HG03354 (cell line): ENCODE data around the gene HSF2BP.
"Not testable (repeated sequence)": the region's sequence is repeated elsewhere in the genome, so short reads cannot be mapped to it uniquely, and the experiment has no call there.

ENCODE experiments used
- ATAC-seq: cut with Tn5 transposase; IDR thresholded peaks from one replicate; pipeline ENCODE4 v1.9.1; 2021; ENCODE audit warnings: mild to moderate bottlenecking; ENCODE audit not compliant: unreplicated experiment, poor library complexity, severe bottlenecking

The HSF2BP gene

GRCh38 chr21:43574741-43575472 lies 84.4 kb downstream of the HSF2BP start:
- no peak for ATAC-seq

DNA sequence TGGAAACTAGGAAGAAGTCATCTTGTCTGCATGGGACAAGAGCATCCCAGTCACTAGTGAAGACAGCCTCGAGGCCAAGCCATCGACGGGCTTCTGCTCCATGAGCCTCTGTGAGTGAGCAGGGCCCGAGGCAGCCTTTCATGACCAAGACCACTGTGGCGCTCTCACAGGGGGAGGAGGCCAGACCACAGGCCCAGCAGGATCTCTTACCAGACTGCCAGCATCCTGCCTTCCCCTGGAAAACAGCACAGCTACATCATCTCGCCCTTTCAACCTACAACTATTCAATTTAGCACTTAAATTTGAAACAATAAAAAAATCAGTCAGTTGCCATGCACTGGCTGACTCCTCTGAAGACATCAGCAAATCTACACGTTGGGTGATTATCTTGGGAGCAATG lies 85.4 kb downstream of the HSF2BP start:
- ATAC-seq = no peak

- ATAC-seq = no peak
These were observed 86.8 kb downstream of the HSF2BP start for GRCh38 chr21:43572446-43572845.

GRCh38 chr21:43571976-43572375 lies 87.3 kb downstream of the HSF2BP start:
- ATAC-seq = no peak

DNA sequence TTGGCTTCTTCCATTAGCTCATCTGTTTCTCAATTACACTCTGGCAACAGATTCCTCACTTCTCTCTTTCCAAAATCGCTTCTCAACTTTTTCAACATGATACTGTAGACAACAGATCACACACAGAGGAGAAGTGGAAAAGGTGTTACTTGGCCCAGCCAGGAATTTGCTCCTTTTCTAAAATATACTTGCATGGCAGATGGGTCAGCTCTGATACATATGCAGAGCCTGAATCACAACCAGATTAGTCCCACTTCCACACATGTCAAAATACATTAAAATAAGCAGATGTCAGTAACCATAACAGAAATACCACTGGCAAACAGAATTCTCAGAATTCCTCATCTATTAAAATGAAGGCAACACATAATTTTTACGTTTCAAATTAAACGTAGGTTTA lies 89.1 kb downstream of the HSF2BP start:
- ATAC-seq = not testable (repeated sequence)

DNA sequence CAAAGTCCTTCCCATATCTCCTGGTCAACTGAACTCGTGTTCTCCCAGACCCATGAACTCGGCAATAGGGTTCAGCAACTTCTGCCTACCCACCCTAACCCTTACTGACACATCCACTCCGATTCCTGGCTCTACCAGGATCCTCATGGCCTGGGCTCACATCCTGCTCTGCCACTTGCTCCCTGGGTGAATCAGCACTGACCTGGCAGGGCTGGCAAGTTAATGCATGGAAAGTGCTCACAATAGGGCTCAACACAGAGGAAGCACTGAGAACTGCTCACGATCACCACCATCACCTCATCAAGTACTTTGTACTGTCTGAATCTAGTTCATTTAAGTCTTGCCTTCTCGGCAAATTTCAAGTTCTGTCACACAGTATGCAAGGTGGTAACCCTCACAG lies 96.8 kb downstream of the HSF2BP start:
- not testable (repeated sequence) for ATAC-seq

DNA sequence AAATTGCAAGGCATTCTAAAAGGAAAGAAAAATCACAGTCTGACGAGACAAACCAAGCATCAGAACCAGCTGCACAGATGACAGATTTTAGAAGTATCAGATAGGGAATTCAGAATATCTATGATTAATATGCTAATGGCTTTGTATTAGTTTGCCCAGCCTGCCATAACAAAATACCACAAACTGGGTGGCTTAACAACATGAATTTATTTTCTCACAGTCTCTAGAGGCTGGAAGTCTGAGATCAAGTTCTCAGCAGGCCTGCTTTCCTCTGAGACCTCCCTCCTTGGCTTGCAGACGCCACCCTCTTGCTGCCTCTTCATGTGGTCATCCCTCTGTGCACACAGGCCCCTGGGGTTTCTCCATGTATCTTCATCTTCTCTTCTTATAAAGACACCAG lies 118.7 kb downstream of the HSF2BP start:
- ATAC-seq = not testable (repeated sequence)

DNA sequence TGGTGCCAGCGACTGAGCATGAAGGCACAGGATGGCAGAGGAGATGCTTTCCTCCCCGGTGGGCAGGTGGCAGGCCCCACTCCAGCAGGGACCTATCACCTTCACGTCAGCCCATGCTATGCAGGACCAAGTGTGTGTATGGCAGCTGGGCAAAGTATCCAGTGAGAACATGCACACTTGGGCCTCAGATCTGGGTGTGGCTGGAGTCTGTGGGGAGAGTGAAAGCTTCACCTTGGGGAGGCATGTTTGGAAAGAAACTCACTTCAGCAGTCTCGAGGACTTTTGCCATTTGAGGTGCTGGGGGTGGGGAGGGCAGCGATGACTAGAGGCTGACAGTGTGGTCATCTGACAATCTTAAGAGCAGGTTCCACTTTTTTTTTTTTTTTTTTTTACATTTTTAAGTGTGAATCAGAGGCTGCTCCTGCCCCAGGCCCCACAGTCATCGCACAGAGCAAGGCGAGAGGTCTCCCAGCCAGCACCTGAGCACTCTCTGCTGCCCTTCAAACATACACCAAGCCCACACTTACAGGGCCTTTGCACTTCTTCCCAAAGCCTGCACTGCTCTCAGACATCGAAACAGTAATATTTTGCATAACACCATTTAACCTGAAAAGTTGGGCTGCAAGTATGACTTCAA lies 136.7 kb downstream of the HSF2BP start:
- ATAC-seq = not testable (repeated sequence)

GRCh38 chr21:43517701-43518100 lies 141.6 kb downstream of the HSF2BP start:
- ATAC-seq = not testable (repeated sequence)

- ATAC-seq = not testable (repeated sequence)
These were observed 142.2 kb downstream of the HSF2BP start for GRCh38 chr21:43516860-43517627.

GRCh38 chr21:43516295-43516847 lies 142.9 kb downstream of the HSF2BP start:
- ATAC-seq = not testable (repeated sequence)

- ATAC-seq = not testable (repeated sequence)
These were observed 144.5 kb downstream of the HSF2BP start for GRCh38 chr21:43514834-43515233.

- not testable (repeated sequence) for ATAC-seq
These were observed 146.3 kb downstream of the HSF2BP start for GRCh38 chr21:43513023-43513422.

DNA sequence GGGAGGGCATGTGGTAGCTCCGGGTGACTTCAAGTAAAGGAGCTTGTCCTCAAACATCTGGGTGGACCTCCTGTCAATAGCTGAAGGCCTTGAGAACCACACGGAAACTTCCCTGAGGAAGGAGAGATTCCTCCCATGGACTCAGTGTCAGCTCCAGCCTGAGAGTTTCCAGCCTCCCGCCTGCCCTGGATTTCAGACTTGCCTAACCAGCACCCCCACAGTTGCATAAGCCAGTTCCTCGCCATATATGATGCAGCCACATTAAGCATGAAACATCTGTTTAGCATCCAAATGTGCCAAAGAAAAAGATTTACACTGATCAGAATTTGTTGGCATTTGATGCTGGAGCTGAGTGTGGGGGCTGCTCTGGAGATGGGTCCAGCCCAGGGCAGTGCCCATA lies 148.1 kb downstream of the HSF2BP start:
- not testable (repeated sequence) for ATAC-seq

DNA sequence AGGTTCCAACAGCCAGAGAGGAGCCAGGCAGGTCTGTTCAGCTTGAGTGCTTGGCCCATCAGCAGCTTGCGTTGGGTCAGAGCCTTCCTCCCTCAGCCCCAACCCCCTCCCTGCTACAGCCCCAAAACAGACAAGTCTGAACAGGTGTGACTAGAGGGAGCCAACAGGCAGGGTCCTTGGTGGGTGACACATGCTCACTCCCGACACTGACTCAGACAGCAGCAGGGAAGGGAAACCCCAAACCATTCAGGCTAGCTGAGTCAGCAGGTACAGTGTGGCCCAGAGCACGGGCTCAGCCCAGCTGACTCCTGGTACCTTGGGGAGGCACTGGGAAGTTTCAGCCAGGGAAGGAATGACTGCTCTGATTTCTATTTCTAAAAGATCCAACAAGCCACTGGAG lies 148.6 kb downstream of the HSF2BP start:
- peak; percentile 44 for ATAC-seq

DNA sequence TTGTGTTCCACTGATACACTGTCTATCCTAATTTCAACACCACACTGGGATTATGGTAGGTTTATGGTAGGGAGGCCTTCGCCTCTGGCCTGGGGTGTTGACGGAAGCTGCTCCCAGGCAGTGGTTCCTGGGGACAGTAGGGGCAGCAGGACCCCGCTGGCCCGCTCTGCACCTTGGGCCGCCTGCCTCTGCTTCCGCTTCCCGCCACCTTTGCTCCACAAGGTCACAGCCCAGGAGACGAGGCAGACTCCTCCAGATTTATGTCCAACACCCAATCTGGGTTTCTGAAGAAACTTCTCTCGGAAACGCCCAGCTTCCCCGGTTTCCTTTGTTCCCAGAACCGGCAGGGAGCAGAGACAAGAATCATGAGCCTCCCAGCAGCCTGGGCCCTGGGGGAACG lies 155.4 kb downstream of the HSF2BP start:
- not testable (repeated sequence) for ATAC-seq

DNA sequence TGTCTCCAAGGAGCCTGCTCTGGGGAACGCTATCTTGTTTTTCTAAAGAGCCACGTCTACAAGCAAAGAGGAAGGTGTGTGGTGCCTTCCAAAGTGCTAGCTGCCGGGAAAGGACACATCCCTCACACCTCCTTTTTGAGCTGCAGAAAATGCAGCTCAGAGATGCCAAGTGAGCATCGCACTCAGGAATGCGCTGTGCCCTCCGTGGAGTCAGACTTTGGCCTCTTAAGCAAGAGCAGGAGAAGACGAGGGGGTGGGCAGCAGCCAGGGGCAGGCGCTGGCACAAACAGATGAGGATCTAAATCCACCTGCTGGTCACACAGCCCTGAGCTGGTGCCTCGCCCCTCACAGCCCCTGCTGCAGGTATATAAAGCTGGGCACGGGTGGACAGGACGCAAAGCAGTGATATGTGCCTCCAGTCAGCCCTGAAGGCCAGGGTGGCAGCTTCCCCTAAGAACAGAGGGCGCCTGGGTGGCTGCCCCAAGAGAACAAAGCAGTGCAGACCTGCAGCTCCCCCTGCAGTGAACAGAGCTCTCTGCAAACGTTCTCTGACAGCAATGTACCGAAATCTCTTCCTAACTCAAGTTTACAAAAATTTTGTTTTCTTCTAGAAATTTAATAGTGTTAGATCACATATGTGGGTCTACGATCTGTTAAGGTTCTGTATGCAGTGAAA lies 156.1 kb downstream of the HSF2BP start:
- ATAC-seq = not testable (repeated sequence)

GRCh38 chr21:43502407-43503071 lies 156.7 kb downstream of the HSF2BP start:
- not testable (repeated sequence) for ATAC-seq

DNA sequence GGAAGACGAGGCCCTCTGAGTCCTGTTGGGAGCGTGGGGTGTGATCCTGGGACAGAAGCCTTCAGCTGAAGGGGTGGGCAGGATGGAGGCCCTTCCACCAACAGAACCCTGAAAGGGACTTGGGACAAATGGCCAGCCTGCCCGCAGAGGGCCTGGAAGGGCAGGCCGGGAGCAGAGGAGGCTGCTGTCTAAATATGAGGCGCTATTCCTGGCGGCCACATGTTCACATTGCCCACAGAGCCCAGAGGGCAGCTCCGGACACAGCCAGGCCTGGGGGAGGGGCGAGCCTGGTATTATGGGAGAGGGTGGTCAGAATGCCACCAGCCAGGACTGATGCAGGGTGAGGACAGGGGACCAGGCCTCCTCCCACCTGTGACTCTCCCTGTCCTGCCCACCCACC lies 160.4 kb downstream of the HSF2BP start:
- not testable (repeated sequence) for ATAC-seq
